AG09309 (cell line): Measurements from ENCODE around the gene DIRAS2.

Experiments used
- DNase-seq: peaks from one replicate; pipeline ENCODE4 v3.0.0-alpha.2; 2010; ENCODE audit warnings: low read depth
- H3K4me3 ChIP-seq: 2 replicates; pipeline ENCODE4 v1.5.1; 2011; ENCODE audit warnings: mild to moderate bottlenecking, low read depth, low read length, moderate library complexity; ENCODE audit not compliant: control insufficient read depth
- CTCF ChIP-seq: IDR thresholded peaks from 2 replicates; pipeline ENCODE4 v1.5.1; 2011; ENCODE audit warnings: mild to moderate bottlenecking, low read depth, low read length, inconsistent platforms; ENCODE audit not compliant: insufficient read depth, control insufficient read depth; ENCODE audit errors: missing control alignments

The DIRAS2 gene

GRCh38 chr9:90613502-90613901 lies 29.1 kb downstream of the DIRAS2 start:
- no peak overlapping the region for H3K4me3 ChIP-seq
- no peak for DNase-seq
- no peak for TF ChIP-seq CTCF

- no peak for DNase-seq
- no peak overlapping the region for H3K4me3 ChIP-seq
- TF ChIP-seq CTCF = no peak
Measured at GRCh38 chr9:90612957-90613356, 29.7 kb downstream of the DIRAS2 start.

GRCh38 chr9:90611568-90611967 lies 31.1 kb downstream of the DIRAS2 start:
- no peak overlapping the region for H3K4me3 ChIP-seq
- DNase-seq = no peak
- TF ChIP-seq CTCF = no peak

- H3K4me3 ChIP-seq = no peak overlapping the region
- TF ChIP-seq CTCF = no peak
- DNase-seq = no peak
Measured at GRCh38 chr9:90611121-90611520, 31.5 kb downstream of the DIRAS2 start.

DNA sequence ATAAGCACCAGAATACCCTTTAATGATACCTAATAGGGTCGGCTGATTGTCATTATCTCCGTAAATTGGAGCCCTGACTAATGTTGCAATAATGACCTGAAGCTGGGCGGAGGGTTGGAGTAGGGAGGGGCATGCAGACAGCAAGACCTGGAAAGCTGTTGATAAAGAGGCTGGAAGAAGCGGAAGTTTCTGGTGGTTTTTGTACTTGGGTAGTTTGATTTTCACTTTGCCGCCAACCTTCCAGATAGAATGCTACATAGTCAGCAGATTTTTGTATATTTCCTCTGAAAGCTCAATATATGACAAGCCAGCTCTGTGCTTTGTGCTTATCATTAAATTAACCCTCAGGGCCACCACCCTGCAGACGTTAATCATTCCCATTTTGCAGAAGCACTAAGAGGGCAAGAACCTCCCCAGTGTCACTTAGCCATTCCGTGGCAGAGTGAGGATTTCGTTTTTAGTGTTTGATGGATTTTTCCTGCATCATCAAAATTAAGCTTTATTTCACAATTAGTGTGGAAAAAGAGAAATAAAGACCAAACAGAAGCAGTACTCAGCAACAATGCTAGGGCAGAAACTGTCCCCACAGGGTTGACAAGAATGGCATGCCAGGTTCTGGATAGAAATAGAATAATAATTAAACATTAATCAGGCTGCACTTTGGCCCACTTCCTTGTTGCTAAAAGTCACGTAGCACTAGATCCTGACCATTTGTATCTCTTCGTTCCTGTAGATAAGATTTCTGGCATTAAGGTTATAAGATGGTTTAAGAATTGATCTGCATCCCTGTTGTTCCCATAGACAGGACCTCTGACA lies 34.7 kb downstream of the DIRAS2 start:
- no peak for TF ChIP-seq CTCF
- no peak overlapping the region for H3K4me3 ChIP-seq
- no peak for DNase-seq

- TF ChIP-seq CTCF = no peak
- H3K4me3 ChIP-seq = no peak overlapping the region
- no peak for DNase-seq
Measured at GRCh38 chr9:90600029-90600428, 42.6 kb downstream of the DIRAS2 start.
